Activated CD8-positive, alpha-beta memory T cell treated with anti-CD3 and anti-CD28 coated beads for 1 hour (primary cell): ENCODE measurements around the gene RIMS3.
"Not testable (repeated sequence)": the region's sequence is repeated elsewhere in the genome, so short reads cannot be mapped to it uniquely, and the experiment has no call there.

Experiments
- DNase-seq, 2 donors: peaks; one replicate each; pipeline ENCODE4 v3.0.0-alpha.2; 2020; ENCODE audit warnings: low read depth in 1 of 2; ENCODE audit errors: extremely low read depth in 1 of 2

RIMS3 gene

GRCh38 chr1:40665335-40666171, at the start of gene RIMS3:
Gene RIMS3 (minus strand): TSS chr1:40665682. CDS start chr1:40641925, 23,757 bp downstream.
- peak; percentile 32 to 78 for DNase-seq

GRCh38 chr1:40712997-40713396, 47.5 kb upstream of the RIMS3 start:
- DNase-seq = no peak

- DNase-seq = no peak
Measured at GRCh38 chr1:40712405-40712944, 47.0 kb upstream of the RIMS3 start.

- no peak for DNase-seq
Measured at GRCh38 chr1:40711465-40712404, 46.3 kb upstream of the RIMS3 start.

- no peak for DNase-seq
Measured at GRCh38 chr1:40710581-40711315, 45.3 kb upstream of the RIMS3 start.

- DNase-seq = no peak
Measured at GRCh38 chr1:40709802-40710278, 44.4 kb upstream of the RIMS3 start.

GRCh38 chr1:40709100-40709801, 43.8 kb upstream of the RIMS3 start:
- peak; percentile 45 to 52 for DNase-seq

- DNase-seq = no peak
Measured at GRCh38 chr1:40708750-40709099, 43.2 kb upstream of the RIMS3 start.

GRCh38 chr1:40706626-40707025, 41.1 kb upstream of the RIMS3 start:
- no peak for DNase-seq

- no peak for DNase-seq
Measured at GRCh38 chr1:40704817-40705733, 39.6 kb upstream of the RIMS3 start.

- no peak for DNase-seq
Measured at GRCh38 chr1:40703316-40703715, 37.8 kb upstream of the RIMS3 start.

GRCh38 chr1:40702810-40703209, 37.3 kb upstream of the RIMS3 start:
- not testable (repeated sequence) for DNase-seq

GRCh38 chr1:40701684-40702083, 36.2 kb upstream of the RIMS3 start:
- DNase-seq = no peak

- DNase-seq = no peak
Measured at GRCh38 chr1:40699787-40700186, 34.3 kb upstream of the RIMS3 start.

- DNase-seq = no peak
Measured at GRCh38 chr1:40697436-40697835, 32.0 kb upstream of the RIMS3 start.

GRCh38 chr1:40696294-40696693, 30.8 kb upstream of the RIMS3 start:
- no peak for DNase-seq

- no peak for DNase-seq
Measured at GRCh38 chr1:40694353-40694874, 28.9 kb upstream of the RIMS3 start.

- DNase-seq = no peak
Measured at GRCh38 chr1:40693425-40693824, 27.9 kb upstream of the RIMS3 start.

- no peak for DNase-seq
Measured at GRCh38 chr1:40692429-40692895, 27.0 kb upstream of the RIMS3 start.
